Activated T-cell treated with anti-CD3 and anti-CD28 coated beads, Interleukin-2, amount 50 U/mL, for 72 hours (primary cell): ENCODE data around the gene TP53. TPM values are rescaled to one million over a fixed set of nuclear protein-coding genes. Genes with fewer than 3 reads are reported as not detected.

Experiments used
- ATAC-seq, 2 donors: fragments of 150-1000 bp; cut with Tn5 transposase; replicated peaks in 1 of 2; 2 replicates each; pipeline ENCODE4 v1.10.0; 2021; ENCODE audit warnings: moderate library complexity in 2 of 2, mild to moderate bottlenecking in 1 of 2
- DNase-seq, 2 donors: peaks; one replicate each; pipeline ENCODE4 v3.0.0; 2021 to 2022; ENCODE audit warnings: mixed read lengths in 1 of 2
- H3K27ac Mint-ChIP-seq: one replicate; pipeline ENCODE4 v1.8.0; 2022; ENCODE audit warnings: mild to moderate bottlenecking, moderate library complexity, mixed read lengths
- H3K27me3 Mint-ChIP-seq: one replicate; pipeline ENCODE4 v1.8.0; 2022; ENCODE audit warnings: low read depth, mixed read lengths
- H3K36me3 Mint-ChIP-seq, 2 donors: one replicate each; pipeline ENCODE4 v1.8.0; 2022; ENCODE audit warnings: mixed read lengths in 2 of 2, mild to moderate bottlenecking in 1 of 2; ENCODE audit not compliant: insufficient read depth in 2 of 2
- H3K4me1 Mint-ChIP-seq: one replicate; pipeline ENCODE4 v1.8.0; 2022; ENCODE audit warnings: low read depth, mixed read lengths
- H3K4me3 Mint-ChIP-seq, 2 donors: one replicate each; pipeline ENCODE4 v1.8.0; 2022; ENCODE audit warnings: mild to moderate bottlenecking in 2 of 2, mixed read lengths in 2 of 2, moderate library complexity in 2 of 2
- H3K9me3 Mint-ChIP-seq, 2 donors: one replicate each; pipeline ENCODE4 v1.8.0; 2022; ENCODE audit warnings: mixed read lengths in 2 of 2
- total RNA-seq, 2 donors: library from RNA; stranded (reverse); gene quantifications; one replicate each; pipeline ENCODE4 v1.2.3, GENCODE V29; 2022

Gene TP53
- total RNA-seq, 2 donors from 2014 or later, result 183 to 189 TPM

DNA sequence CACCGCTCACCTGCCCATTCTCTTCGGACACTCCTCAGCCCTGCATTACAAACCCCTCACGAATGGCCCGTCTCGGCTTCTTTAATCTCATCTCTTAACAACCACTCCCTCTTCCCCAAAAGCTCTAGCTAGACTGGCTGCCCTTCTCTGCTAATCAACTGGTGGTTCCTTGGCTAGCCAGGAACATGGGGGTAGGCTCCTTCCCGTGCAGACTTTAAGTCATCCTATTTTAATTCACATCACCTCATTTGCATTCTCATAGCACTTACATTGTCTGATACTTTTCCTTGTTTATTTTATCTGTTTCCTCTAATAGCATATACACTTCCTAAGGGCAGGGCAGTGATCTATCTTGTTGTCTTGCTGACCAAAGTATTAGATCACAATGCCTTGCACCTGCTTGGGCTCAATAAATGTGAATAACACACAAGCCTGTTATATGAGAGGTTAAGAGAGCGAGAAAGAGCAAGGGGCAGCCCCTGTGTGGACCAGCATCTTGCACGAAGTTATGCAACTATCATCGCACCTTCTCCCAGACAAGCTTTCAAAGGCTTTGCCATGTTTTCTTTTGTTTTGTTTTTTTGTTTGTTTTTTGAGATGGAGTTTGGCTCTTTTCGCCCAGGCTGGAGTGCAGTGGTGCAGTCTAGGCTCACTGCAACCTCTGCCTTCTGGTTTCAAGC, 9.8 kb downstream of the TP53 start:
- no peak overlapping the region for H3K4me3 Mint-ChIP-seq
- no peak overlapping the region for H3K27ac Mint-ChIP-seq
- peaks cover 13 to 29% of the 10 kb centered on the region in 2 donors for H3K36me3 Mint-ChIP-seq
- H3K4me1 Mint-ChIP-seq, result no peaks in the 10 kb centered on the region
- no peak for DNase-seq
- no peaks in the 10 kb centered on the region for H3K27me3 Mint-ChIP-seq
- H3K9me3 Mint-ChIP-seq, result peaks cover 0 to 8% of the 10 kb centered on the region in 2 donors
- ATAC-seq, result no peak

DNA sequence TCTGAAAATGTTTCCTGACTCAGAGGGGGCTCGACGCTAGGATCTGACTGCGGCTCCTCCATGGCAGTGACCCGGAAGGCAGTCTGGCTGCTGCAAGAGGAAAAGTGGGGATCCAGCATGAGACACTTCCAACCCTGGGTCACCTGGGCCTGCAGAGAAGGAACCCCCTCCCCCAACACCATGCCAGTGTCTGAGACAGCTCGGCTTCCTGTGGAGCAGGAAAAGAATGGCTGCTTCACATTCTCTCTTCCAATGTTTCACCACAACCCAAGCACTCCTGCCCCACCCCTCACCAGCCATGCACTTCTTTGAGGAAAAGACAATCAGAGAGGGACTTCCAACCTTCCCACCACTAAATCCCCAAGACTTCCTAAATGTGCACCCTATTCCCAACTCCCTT, 10.8 kb downstream of the TP53 start:
- peaks cover 13 to 31% of the 10 kb centered on the region in 2 donors for H3K36me3 Mint-ChIP-seq
- no peaks in the 10 kb centered on the region for H3K27me3 Mint-ChIP-seq
- no peak overlapping the region for H3K27ac Mint-ChIP-seq
- no peaks in the 10 kb centered on the region for H3K4me1 Mint-ChIP-seq
- DNase-seq (no peak), ATAC-seq (no peak)
- peaks cover 0 to 8% of the 10 kb centered on the region in 2 donors for H3K9me3 Mint-ChIP-seq
- H3K4me3 Mint-ChIP-seq, result no peak overlapping the region

DNA sequence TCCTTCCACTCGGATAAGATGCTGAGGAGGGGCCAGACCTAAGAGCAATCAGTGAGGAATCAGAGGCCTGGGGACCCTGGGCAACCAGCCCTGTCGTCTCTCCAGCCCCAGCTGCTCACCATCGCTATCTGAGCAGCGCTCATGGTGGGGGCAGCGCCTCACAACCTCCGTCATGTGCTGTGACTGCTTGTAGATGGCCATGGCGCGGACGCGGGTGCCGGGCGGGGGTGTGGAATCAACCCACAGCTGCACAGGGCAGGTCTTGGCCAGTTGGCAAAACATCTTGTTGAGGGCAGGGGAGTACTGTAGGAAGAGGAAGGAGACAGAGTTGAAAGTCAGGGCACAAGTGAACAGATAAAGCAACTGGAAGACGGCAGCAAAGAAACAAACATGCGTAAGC, 12.4 kb downstream of the TP53 start:
- ATAC-seq, result no peak
- Mint-ChIP-seq H3K27me3 (no peaks in the 10 kb centered on the region), H3K27ac (no peak overlapping the region), H3K4me1 (no peaks in the 10 kb centered on the region), H3K36me3 (peaks cover 14 to 35% of the 10 kb centered on the region in 2 donors), H3K9me3 (peaks cover 0 to 8% of the 10 kb centered on the region in 2 donors), H3K4me3 (no peak overlapping the region)
- no peak for DNase-seq

DNA sequence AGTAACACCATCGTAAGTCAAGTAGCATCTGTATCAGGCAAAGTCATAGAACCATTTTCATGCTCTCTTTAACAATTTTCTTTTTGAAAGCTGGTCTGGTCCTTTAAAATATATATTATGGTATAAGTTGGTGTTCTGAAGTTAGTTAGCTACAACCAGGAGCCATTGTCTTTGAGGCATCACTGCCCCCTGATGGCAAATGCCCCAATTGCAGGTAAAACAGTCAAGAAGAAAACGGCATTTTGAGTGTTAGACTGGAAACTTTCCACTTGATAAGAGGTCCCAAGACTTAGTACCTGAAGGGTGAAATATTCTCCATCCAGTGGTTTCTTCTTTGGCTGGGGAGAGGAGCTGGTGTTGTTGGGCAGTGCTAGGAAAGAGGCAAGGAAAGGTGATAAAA, 14.1 kb downstream of the TP53 start:
- Mint-ChIP-seq H3K27me3 (no peaks in the 10 kb centered on the region), H3K9me3 (peaks cover 0 to 8% of the 10 kb centered on the region in 2 donors), H3K27ac (no peak overlapping the region), H3K4me3 (no peak overlapping the region), H3K4me1 (no peaks in the 10 kb centered on the region), H3K36me3 (peaks cover 14 to 35% of the 10 kb centered on the region in 2 donors)
- DNase-seq, result peak in 1 of 2 donors; percentile 41
- ATAC-seq, result no peak

DNA sequence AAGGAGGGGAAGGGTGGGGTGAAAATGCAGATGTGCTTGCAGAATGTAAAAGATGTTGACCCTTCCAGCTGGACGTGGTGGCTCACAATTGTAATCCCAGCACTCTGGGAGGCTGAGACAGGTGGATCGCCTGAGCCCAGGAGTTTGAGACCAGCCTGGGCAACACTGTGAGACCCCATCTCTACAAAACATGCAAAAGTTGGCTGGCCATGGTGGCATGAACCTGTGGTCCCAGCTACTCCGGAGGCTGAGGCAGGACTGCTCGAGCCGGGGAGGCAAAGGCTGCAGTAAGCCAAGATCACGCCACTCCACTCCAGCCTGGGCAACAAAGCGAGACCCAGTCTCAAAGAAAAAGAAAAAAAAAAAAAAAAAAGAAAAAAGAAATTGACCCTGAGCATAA, 18.8 kb downstream of the TP53 start:
- no peaks in the 10 kb centered on the region for H3K27me3 Mint-ChIP-seq
- ATAC-seq (no peak), DNase-seq (no peak)
- no peak overlapping the region for H3K27ac Mint-ChIP-seq
- H3K36me3 Mint-ChIP-seq, result peaks cover 7 to 17% of the 10 kb centered on the region in 2 donors
- H3K9me3 Mint-ChIP-seq, result peaks cover 0 to 3% of the 10 kb centered on the region in 2 donors
- no peak overlapping the region for H3K4me3 Mint-ChIP-seq
- no peaks in the 10 kb centered on the region for H3K4me1 Mint-ChIP-seq

DNA sequence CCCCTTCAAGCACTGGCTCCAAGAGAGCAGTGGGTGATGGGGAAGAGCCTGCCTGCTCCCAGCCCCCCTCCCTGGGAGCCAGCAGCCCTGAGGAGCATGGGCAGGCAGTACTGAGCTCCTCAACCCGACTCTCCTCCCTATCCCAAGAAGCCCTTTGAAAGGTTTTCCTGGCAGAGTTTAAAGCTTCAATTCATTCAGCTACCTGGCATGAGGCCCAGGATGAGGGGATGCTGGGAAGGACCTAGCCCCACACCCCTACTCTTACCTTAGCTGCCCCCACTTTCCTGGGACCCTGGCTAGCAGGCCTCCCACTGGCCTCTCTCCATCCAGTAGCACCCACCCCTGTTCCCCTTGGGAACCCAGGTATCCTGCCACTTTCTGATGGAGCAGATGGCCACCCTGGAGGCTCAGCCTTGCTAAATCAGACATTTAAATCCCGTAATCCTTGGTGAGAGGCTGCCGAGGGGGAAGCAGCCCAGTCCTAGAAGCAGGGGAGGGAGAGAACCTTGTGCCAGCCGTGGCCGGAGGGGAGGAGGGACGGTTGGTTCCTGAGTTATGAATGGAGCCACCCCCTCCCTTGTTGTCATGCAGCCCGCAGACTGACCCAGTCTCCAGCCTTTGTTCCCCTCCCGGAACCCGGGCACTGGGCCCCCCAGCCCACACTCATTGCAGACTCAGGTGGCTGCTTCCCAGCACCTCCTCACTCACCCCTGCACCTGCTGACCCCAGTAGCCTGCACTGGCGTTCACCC, 19.5 kb downstream of the TP53 start:
- DNase-seq, result no peak
- peaks cover 3 to 12% of the 10 kb centered on the region in 2 donors for H3K36me3 Mint-ChIP-seq

DNA sequence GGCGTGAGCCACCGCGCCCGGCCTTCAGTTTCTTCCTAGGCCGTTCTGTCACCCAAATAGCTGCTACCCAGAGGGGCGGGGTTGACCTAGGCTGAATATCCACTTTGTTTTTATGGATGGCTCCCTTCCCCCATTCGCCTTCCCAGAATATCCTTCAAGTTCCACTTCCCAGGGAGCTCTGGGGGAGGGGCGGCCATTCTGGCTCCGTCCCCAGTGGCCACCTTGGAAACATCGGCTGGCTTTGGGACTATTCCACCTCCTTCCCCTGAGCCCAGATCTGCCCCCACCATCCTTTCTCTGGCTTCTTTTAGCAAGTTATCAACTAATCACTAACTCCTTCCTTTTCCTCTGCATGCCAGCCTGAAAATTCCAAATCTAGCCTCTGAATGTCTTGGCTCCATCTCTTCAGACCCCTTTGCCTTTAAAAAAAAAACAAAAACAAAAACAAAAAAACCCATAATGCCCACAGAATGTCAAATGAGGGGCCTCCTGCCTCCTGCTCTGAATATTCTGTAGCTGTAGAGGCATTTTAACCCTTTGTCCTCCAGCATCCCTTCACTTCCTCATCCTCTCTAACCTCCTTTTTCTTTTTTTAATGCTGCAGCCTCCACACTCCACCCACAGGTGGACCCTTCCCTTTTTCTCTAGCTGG, 30.2 kb downstream of the TP53 start:
- Mint-ChIP-seq H3K4me1 (no peaks in the 10 kb centered on the region), H3K4me3 (no peak overlapping the region), H3K27ac (no peak overlapping the region), H3K27me3 (peaks cover 17% of the 10 kb centered on the region), H3K36me3 (no peaks in the 10 kb centered on the region), H3K9me3 (no peaks in the 10 kb centered on the region)
- DNase-seq (no peak), ATAC-seq (no peak)

More for the DNA sequence above, 19.5 kb downstream of the TP53 start:
- no peak overlapping the region for H3K27ac Mint-ChIP-seq
- no peaks in the 10 kb centered on the region for H3K27me3 Mint-ChIP-seq
- H3K4me1 Mint-ChIP-seq, result no peaks in the 10 kb centered on the region
- ATAC-seq, result no peak
- no peaks in the 10 kb centered on the region for H3K9me3 Mint-ChIP-seq
- H3K4me3 Mint-ChIP-seq, result no peak overlapping the region

DNA sequence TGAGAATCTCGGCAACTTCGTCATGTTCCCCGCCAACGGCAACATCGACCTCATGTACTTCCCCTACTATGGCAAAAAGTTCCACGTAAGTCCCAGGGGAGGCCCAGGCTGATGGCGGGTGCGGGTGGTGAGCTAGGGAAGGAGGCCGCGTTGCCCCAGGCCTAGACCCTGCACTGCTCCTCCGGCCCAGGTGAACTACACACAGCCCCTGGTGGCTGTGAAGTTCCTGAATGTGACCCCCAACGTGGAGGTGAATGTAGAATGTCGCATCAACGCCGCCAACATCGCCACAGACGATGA, 31.8 kb downstream of the TP53 start:
- Mint-ChIP-seq H3K27me3 (peaks cover 32% of the 10 kb centered on the region), H3K36me3 (no peaks in the 10 kb centered on the region), H3K4me3 (no peak overlapping the region), H3K27ac (no peak overlapping the region), H3K9me3 (no peaks in the 10 kb centered on the region), H3K4me1 (peaks cover 8% of the 10 kb centered on the region)
- DNase-seq (no peak), ATAC-seq (no peak)

DNA sequence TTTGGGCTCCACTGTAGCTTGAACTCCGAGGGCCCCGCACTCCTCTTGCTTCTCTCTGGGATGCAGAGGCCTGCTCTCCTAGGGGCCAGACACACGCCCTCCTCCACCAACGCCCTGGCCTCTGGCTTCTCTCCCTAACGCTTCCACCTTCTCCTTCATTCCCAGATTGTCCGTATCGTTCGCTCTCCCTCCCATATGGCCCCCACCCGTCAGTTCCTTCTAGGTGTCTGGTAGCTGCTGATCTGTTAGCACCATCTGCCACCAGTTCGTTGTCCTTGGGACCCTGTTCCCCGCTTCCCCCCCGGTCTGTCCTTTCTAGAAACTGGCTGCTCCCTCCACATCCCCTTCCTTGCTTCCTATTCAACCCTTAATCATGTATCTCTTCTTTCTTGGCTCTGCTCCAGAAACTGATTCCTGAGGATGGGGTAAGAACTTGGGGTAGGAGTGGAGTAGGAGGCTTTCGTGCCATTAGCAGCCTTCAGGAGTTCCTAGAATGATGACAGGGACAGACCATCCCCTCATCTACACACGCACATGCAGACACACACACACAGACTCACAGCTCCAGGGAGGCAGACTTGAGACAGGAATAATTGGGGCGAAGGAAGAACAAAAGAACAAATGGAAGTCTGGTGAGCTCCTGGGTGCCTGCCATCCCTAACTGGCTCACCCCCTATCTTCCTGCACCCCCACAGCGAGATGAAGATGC, 32.3 kb downstream of the TP53 start:
- no peak for DNase-seq
- Mint-ChIP-seq H3K27me3 (peaks cover 37% of the 10 kb centered on the region), H3K9me3 (no peaks in the 10 kb centered on the region), H3K27ac (no peak overlapping the region), H3K36me3 (no peaks in the 10 kb centered on the region), H3K4me1 (peaks cover 14% of the 10 kb centered on the region), H3K4me3 (no peak overlapping the region)
- no peak for ATAC-seq

DNA sequence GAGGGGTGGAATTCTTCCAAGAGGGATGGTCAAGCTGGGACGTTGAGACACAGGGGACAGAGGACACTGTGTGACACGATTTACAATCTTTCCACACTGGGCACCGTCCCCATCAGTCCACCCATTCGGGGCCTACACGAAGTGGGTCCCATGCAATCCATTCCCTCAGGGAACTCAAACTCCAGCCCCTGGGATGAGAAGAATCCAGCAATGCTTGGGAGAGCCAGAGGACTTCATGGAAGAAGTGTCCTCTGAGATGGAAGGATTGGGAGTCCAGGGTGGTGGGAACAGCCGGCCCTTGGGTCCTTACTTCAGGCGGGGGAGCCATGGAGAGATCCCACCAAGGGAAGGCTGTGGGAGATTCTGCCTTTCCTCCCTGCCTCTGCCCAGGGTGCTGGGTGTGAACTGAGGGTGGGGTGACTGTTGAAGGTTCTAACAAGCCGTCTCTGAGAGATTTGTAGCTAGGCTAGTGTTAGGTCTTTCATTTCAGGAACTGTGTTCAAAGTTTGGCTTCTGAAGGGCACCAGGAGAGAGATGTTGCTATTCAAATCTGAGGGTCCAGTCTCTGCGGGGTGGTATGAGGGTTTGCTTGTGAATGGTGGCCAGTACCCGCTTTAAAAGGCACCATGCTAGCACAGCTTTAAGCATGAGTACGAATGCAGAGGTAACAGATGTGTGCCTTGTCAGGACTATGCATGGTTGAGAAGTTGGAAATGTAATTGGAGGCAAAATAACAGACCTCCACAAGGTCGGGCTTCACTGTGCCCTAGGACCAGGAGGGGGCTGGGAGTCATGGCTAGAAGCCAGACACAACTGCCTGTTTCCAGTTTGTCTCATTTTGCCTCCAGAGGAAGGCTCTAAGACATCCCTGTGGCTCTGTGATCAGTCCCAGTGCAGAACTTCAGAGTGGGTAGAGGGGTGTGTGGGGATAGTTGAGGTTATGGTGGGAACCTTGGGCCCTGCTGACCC, 34.6 kb downstream of the TP53 start:
- H3K4me3 Mint-ChIP-seq, result no peak overlapping the region
- peaks cover 42% of the 10 kb centered on the region for H3K27me3 Mint-ChIP-seq

DNA sequence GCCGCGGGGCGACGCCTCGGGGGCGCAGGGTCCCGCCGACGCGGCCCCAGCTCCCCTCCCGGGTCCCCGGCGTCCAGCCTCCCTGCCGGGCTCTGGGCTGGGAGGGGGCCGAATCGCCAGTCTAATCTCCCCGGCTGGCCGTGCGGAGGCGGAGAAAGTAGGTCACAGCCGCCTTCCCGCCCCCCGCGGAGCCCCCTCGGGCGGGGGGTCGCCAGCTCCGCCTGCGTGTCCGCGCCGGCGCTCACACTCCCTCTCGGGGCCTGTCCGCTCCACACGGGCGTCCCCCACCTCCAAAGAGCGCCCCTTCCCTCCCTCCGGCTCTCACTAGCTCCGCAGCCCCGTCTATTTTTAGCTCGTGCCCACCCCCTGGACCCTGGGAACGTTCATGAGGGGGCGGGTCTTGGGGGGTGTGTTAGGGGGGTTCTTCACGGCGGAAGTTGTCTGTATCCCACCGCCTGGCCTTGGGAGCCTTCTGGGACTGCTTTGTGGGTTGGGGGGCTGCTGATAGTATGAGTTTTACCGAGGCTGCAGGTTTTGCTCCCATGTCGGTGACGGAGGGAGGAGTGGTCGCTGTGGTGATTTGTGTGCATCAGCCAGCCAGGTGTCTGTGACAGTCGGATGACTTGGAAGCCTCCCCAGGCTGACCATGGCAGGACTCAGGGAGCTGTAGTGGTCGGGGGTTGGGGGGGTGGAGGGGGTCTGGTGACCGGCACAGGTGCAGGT, 35.5 kb downstream of the TP53 start:
- Mint-ChIP-seq H3K4me1 (peaks cover 17% of the 10 kb centered on the region), H3K36me3 (no peaks in the 10 kb centered on the region), H3K27me3 (peaks cover 42% of the 10 kb centered on the region), H3K4me3 (peak overlapping the region; percentile 33 to 85), H3K9me3 (no peaks in the 10 kb centered on the region), H3K27ac (no peak overlapping the region)
- DNase-seq (no peak), ATAC-seq (no peak)

More for the DNA sequence above, 34.6 kb downstream of the TP53 start:
- Mint-ChIP-seq H3K9me3 (no peaks in the 10 kb centered on the region), H3K4me1 (peaks cover 17% of the 10 kb centered on the region), H3K36me3 (no peaks in the 10 kb centered on the region), H3K27ac (no peak overlapping the region)
- ATAC-seq, result no peak
- DNase-seq, result no peak
